Measurements from ENCODE around the gene CCDC106. TPM values are rescaled to one million over a fixed set of nuclear protein-coding genes. Genes with fewer than 3 reads are reported as not detected.

CCDC106 gene
- total RNA-seq, 1 experiment from 2014 or later, result 36.0 TPM

DNA sequence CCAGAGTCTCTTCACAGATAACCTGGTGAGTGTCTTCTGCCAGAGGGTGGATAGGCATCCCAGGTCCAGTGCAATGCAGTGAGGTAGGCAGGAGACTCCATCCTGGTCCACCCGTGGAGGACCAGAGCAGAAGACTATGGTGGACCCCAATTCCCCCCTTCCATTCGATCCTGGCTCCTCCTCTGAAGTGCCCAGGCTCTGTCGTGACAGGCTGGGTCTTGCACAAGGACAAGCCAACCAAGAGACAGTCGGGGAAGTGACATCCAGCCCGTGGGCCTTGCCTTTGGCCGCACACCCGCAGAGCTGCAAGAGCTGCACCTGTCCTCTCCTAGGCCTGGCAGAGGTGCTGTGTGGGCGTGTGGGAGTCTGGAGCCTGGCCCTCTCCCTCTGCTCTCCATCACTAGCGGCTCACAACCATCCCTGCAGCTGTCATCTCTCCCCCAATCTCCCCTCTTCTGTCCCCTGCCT, 26.8 kb upstream of the CCDC106 start:
- intact Hi-C loops (cut with micrococcal nuclease), result no loop called here
- BruUV-seq (replicated peaks), result no TSS peak
- Histone ChIP-seq H3K4me1 (ENCODE audit: insufficient read depth, low read length) (peaks cover 10% of the 10 kb centered on the region), H4K20me1 (ENCODE audit: low read length) (peaks cover 4% of the 10 kb centered on the region; the same call in 1 of the 2 replicates), H3K9me3 (ENCODE audit: low read length) (no peaks in the 10 kb centered on the region), H3K36me3 (ENCODE audit: low read depth, low read length) (no peaks in the 10 kb centered on the region; the same call in 1 of the 2 replicates), H3F3A (ENCODE audit: low read length, unreplicated experiment) (no peaks in the 10 kb centered on the region), H2AFZ (ENCODE audit: low read length) (no peak overlapping the region), H3K4me3 (ENCODE audit: low read length) (no peak overlapping the region), H3K4me2 (ENCODE audit: low read length) (no peak overlapping the region), H3K9me2 (replicated peaks; ENCODE audit: low read length) (no peaks in the 10 kb centered on the region), H3K9ac (ENCODE audit: low read length) (no peak overlapping the region), H3K79me2 (ENCODE audit: low read length) (peaks cover 8% of the 10 kb centered on the region), H3K27ac (ENCODE audit: low read length) (no peak overlapping the region), H3K27me3 (ENCODE audit: low read length) (no peaks in the 10 kb centered on the region)
- no peak for TF ChIP-seq EZH2phosphoT487 (IDR thresholded peaks at IDR 0.05; ENCODE audit: borderline replicate concordance, low read length)
- TF ChIP-seq, protein P1, sequence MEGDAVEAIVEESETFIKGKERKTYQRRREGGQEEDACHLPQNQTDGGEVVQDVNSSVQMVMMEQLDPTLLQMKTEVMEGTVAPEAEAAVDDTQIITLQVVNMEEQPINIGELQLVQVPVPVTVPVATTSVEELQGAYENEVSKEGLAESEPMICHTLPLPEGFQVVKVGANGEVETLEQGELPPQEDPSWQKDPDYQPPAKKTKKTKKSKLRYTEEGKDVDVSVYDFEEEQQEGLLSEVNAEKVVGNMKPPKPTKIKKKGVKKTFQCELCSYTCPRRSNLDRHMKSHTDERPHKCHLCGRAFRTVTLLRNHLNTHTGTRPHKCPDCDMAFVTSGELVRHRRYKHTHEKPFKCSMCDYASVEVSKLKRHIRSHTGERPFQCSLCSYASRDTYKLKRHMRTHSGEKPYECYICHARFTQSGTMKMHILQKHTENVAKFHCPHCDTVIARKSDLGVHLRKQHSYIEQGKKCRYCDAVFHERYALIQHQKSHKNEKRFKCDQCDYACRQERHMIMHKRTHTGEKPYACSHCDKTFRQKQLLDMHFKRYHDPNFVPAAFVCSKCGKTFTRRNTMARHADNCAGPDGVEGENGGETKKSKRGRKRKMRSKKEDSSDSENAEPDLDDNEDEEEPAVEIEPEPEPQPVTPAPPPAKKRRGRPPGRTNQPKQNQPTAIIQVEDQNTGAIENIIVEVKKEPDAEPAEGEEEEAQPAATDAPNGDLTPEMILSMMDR (conservative IDR thresholded peaks at IDR 0.05; ENCODE audit: low read depth, low read length), result no peak
- POLR2A ChIA-PET (ENCODE audit: unreplicated experiment), result no interaction called here
- DNase-seq, result no peak
- ATAC-seq, result no peak
- CTCF ChIA-PET, result no interaction called here

GRCh38 chr19:55621673-55622231, 26.3 kb upstream of the CCDC106 start:
- Histone ChIP-seq H4K20me1 (ENCODE audit: low read length) (peaks cover 4% of the 10 kb centered on the region; the same call in 1 of the 2 replicates), H3K9me2 (replicated peaks; ENCODE audit: low read length) (no peaks in the 10 kb centered on the region), H3F3A (ENCODE audit: low read length, unreplicated experiment) (no peaks in the 10 kb centered on the region), H3K4me1 (ENCODE audit: insufficient read depth, low read length) (peaks cover 10% of the 10 kb centered on the region), H3K4me2 (ENCODE audit: low read length) (no peak overlapping the region), H3K27me3 (ENCODE audit: low read length) (no peaks in the 10 kb centered on the region), H3K9me3 (ENCODE audit: low read length) (no peaks in the 10 kb centered on the region), H2AFZ (ENCODE audit: low read length) (no peak overlapping the region), H3K79me2 (ENCODE audit: low read length) (peaks cover 8% of the 10 kb centered on the region), H3K4me3 (ENCODE audit: low read length) (no peak overlapping the region), H3K9ac (ENCODE audit: low read length) (no peak overlapping the region), H3K27ac (ENCODE audit: low read length) (no peak overlapping the region), H3K36me3 (ENCODE audit: low read depth, low read length) (no peaks in the 10 kb centered on the region)
- DNase-seq (no peak), ATAC-seq (no peak)
- TF ChIP-seq, protein P1 (conservative IDR thresholded peaks at IDR 0.05; ENCODE audit: low read depth, low read length), result no peak
- TF ChIP-seq EZH2 (IDR thresholded peaks at IDR 0.05; ENCODE audit: low read length, unreplicated experiment), result no peak
- TF ChIP-seq EZH2phosphoT487 (IDR thresholded peaks at IDR 0.05; ENCODE audit: borderline replicate concordance, low read length), result no peak
- POLR2A ChIA-PET (ENCODE audit: unreplicated experiment), result no interaction called here
- intact Hi-C loops (cut with micrococcal nuclease), result no loop called here
- no TSS peak for BruUV-seq (replicated peaks)
- CTCF ChIA-PET, result no interaction called here

GRCh38 chr19:55622242-55622969, 25.6 kb upstream of the CCDC106 start:
- H3K36me3 ChIP-seq (ENCODE audit: low read depth, low read length), result no peaks in the 10 kb centered on the region
- H2AFZ ChIP-seq (ENCODE audit: low read length), result no peak overlapping the region
- H3K79me2 ChIP-seq (ENCODE audit: low read length), result peaks cover 8% of the 10 kb centered on the region
- H3F3A ChIP-seq (ENCODE audit: low read length, unreplicated experiment), result no peaks in the 10 kb centered on the region
- no peak overlapping the region for H3K27ac ChIP-seq (ENCODE audit: low read length)
- intact Hi-C loops (cut with micrococcal nuclease), result no loop called here
- no peaks in the 10 kb centered on the region for H3K9me2 ChIP-seq (replicated peaks; ENCODE audit: low read length)
- DNase-seq (no peak), ATAC-seq (no peak)
- no peak overlapping the region for H3K9ac ChIP-seq (ENCODE audit: low read length)
- no peaks in the 10 kb centered on the region for H3K9me3 ChIP-seq (ENCODE audit: low read length)
- H3K4me2 ChIP-seq (ENCODE audit: low read length), result no peak overlapping the region
- no TSS peak for BruUV-seq (replicated peaks)
- POLR2A ChIA-PET (ENCODE audit: unreplicated experiment), result no interaction called here
- H4K20me1 ChIP-seq (ENCODE audit: low read length), result peaks cover 4% of the 10 kb centered on the region; the same call in 1 of the 2 replicates
- H3K4me1 ChIP-seq (ENCODE audit: insufficient read depth, low read length), result peaks cover 10% of the 10 kb centered on the region
- H3K27me3 ChIP-seq (ENCODE audit: low read length), result no peaks in the 10 kb centered on the region
- CTCF ChIA-PET, result interaction anchor here (0.7 kb wide), 1 partner anchor 17 kb away, joined by 3 read pairs; the partner anchor contains the start of gene ZNF865
- H3K4me3 ChIP-seq (ENCODE audit: low read length), result no peak overlapping the region
- TF ChIP-seq, protein P1 (conservative IDR thresholded peaks at IDR 0.05; ENCODE audit: low read depth, low read length), result no peak
